Testis (tissue), 2 donors: ENCODE data around the gene RNF222.

Experiments
- CTCF ChIP-seq, 3 experiments: fragments of 450-650 bp in 2 of 3; fragments of 200-600 bp in 1 of 3; sonication (generic) in 1 of 3; IDR thresholded peaks; one replicate each; pipeline ENCODE4 v1.5.1; 2016 to 2019; ENCODE audit warnings: antibody characterized with exemption in 3 of 3, mild to moderate bottlenecking in 2 of 3, moderate library complexity in 1 of 3
- POLR2A ChIP-seq: fragments of 450-650 bp; IDR thresholded peaks from one replicate; pipeline ENCODE4 v1.6.1; 2017; ENCODE audit warnings: antibody characterized with exemption, mild to moderate bottlenecking, moderate library complexity

GRCh38 chr17:8405499-8406016 lies 7.9 kb upstream of the RNF222 start:
- no peak for TF ChIP-seq CTCF (IDR thresholded peaks at IDR 0.05)
- TF ChIP-seq POLR2A, result no peak
